ENCODE data around the gene INTS11.

The INTS11 gene

DNA sequence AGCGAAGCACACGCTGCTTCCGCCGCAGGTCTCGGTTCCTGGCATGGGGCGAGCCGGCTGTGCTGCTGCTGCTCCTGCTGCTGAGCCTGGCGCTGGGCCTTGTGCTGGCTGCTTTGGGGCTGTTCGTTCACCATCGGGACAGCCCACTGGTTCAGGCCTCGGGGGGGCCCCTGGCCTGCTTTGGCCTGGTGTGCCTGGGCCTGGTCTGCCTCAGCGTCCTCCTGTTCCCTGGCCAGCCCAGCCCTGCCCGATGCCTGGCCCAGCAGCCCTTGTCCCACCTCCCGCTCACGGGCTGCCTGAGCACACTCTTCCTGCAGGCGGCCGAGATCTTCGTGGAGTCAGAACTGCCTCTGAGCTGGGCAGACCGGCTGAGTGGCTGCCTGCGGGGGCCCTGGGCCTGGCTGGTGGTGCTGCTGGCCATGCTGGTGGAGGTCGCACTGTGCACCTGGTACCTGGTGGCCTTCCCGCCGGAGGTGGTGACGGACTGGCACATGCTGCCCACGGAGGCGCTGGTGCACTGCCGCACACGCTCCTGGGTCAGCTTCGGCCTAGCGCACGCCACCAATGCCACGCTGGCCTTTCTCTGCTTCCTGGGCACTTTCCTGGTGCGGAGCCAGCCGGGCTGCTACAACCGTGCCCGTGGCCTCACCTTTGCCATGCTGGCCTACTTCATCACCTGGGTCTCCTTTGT lies 9.2 kb upstream of the INTS11 start:
- peaks cover 63% of the 10 kb centered on the region for H4K20me1 ChIP-seq (ENCODE audit: insufficient read depth, low read length)
- H3K4me2 ChIP-seq (ENCODE audit: insufficient read depth, low read length) = no peak overlapping the region

DNA sequence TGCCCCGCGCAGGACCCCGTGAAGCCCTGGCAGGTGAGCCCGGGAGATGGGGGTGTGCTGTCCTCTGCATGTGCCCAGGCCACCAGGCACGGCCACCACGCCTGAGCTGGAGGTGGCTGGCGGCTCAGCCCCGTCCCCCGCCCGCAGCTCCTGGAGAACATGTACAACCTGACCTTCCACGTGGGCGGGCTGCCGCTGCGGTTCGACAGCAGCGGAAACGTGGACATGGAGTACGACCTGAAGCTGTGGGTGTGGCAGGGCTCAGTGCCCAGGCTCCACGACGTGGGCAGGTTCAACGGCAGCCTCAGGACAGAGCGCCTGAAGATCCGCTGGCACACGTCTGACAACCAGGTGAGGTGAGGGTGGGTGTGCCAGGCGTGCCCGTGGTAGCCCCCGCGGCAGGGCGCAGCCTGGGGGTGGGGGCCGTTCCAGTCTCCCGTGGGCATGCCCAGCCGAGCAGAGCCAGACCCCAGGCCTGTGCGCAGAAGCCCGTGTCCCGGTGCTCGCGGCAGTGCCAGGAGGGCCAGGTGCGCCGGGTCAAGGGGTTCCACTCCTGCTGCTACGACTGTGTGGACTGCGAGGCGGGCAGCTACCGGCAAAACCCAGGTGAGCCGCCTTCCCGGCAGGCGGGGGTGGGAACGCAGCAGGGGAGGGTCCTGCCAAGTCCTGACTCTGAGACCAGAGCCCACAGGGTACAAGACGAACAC lies 8.5 kb upstream of the INTS11 start:
- no peaks in the 10 kb centered on the region for H3K9me3 ChIP-seq (ENCODE audit: insufficient read depth, low read length, severe bottlenecking)
- no peaks in the 10 kb centered on the region for H3K27me3 ChIP-seq (ENCODE audit: insufficient read depth, low read length, poor library complexity)
- no peak overlapping the region for H3K27ac ChIP-seq (ENCODE audit: low read length)
- H3K9ac ChIP-seq (ENCODE audit: low read depth, low read length) = no peak overlapping the region
- ATAC-seq (ENCODE audit: insufficient read depth, low read depth) (no peak), DNase-seq (no peak)
- H4K20me1 ChIP-seq (ENCODE audit: insufficient read depth, low read length) = peaks cover 64% of the 10 kb centered on the region
- H3K4me1 ChIP-seq (ENCODE audit: insufficient read depth, low read length) = no peaks in the 10 kb centered on the region
- H2AFZ ChIP-seq (ENCODE audit: low read depth, low read length) = no peak overlapping the region
- no peak overlapping the region for H3K4me2 ChIP-seq (ENCODE audit: insufficient read depth, low read length)
- TF ChIP-seq, protein P1, sequence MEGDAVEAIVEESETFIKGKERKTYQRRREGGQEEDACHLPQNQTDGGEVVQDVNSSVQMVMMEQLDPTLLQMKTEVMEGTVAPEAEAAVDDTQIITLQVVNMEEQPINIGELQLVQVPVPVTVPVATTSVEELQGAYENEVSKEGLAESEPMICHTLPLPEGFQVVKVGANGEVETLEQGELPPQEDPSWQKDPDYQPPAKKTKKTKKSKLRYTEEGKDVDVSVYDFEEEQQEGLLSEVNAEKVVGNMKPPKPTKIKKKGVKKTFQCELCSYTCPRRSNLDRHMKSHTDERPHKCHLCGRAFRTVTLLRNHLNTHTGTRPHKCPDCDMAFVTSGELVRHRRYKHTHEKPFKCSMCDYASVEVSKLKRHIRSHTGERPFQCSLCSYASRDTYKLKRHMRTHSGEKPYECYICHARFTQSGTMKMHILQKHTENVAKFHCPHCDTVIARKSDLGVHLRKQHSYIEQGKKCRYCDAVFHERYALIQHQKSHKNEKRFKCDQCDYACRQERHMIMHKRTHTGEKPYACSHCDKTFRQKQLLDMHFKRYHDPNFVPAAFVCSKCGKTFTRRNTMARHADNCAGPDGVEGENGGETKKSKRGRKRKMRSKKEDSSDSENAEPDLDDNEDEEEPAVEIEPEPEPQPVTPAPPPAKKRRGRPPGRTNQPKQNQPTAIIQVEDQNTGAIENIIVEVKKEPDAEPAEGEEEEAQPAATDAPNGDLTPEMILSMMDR (IDR thresholded peaks at IDR 0.05; ENCODE audit: borderline replicate concordance, extremely low read depth, low read length, poor library complexity, severe bottlenecking) = no peak
- TF ChIP-seq EZH2 (IDR thresholded peaks at IDR 0.05; ENCODE audit: borderline replicate concordance, low read depth, low read length, severe bottlenecking) = no peak
- no peak overlapping the region for H3K4me3 ChIP-seq (ENCODE audit: low read depth in 1 of 2, low read length in 2 of 2)
- peaks cover 13% of the 10 kb centered on the region; the same call in 1 of the 2 replicates for H3K36me3 ChIP-seq (ENCODE audit: insufficient read depth, low read length)
- H3K79me2 ChIP-seq (ENCODE audit: insufficient read depth, low read length) = no peaks in the 10 kb centered on the region

More for the DNA sequence above, 9.2 kb upstream of the INTS11 start:
- no peak for ATAC-seq (ENCODE audit: insufficient read depth, low read depth)
- Histone ChIP-seq H3K9ac (ENCODE audit: low read depth, low read length) (no peak overlapping the region), H3K4me1 (ENCODE audit: insufficient read depth, low read length) (no peaks in the 10 kb centered on the region), H3K36me3 (ENCODE audit: insufficient read depth, low read length) (peaks cover 12% of the 10 kb centered on the region), H3K9me3 (ENCODE audit: insufficient read depth, low read length, severe bottlenecking) (no peaks in the 10 kb centered on the region), H3K79me2 (ENCODE audit: insufficient read depth, low read length) (no peaks in the 10 kb centered on the region), H3K27me3 (ENCODE audit: insufficient read depth, low read length, poor library complexity) (no peaks in the 10 kb centered on the region), H2AFZ (ENCODE audit: low read depth, low read length) (no peak overlapping the region), H3K27ac (ENCODE audit: low read length) (no peak overlapping the region), H3K4me3 (ENCODE audit: low read depth in 1 of 2, low read length in 2 of 2) (no peak overlapping the region)
- TF ChIP-seq EZH2 (IDR thresholded peaks at IDR 0.05; ENCODE audit: borderline replicate concordance, low read depth, low read length, severe bottlenecking) = no peak
- TF ChIP-seq, protein P1 (IDR thresholded peaks at IDR 0.05; ENCODE audit: borderline replicate concordance, extremely low read depth, low read length, poor library complexity, severe bottlenecking) = no peak
- no peak for DNase-seq

DNA sequence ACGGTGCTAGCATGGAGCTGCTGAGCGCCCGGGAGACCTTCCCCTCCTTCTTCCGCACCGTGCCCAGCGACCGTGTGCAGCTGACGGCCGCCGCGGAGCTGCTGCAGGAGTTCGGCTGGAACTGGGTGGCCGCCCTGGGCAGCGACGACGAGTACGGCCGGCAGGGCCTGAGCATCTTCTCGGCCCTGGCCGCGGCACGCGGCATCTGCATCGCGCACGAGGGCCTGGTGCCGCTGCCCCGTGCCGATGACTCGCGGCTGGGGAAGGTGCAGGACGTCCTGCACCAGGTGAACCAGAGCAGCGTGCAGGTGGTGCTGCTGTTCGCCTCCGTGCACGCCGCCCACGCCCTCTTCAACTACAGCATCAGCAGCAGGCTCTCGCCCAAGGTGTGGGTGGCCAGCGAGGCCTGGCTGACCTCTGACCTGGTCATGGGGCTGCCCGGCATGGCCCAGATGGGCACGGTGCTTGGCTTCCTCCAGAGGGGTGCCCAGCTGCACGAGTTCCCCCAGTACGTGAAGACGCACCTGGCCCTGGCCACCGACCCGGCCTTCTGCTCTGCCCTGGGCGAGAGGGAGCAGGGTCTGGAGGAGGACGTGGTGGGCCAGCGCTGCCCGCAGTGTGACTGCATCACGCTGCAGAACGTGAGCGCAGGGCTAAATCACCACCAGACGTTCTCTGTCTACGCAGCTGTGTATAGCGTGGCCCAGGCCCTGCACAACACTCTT lies 7.7 kb upstream of the INTS11 start:
- H3K9ac ChIP-seq (ENCODE audit: low read depth, low read length) = no peak overlapping the region
- H3K4me2 ChIP-seq (ENCODE audit: insufficient read depth, low read length) = no peak overlapping the region
- no peak overlapping the region for H2AFZ ChIP-seq (ENCODE audit: low read depth, low read length)
- TF ChIP-seq, protein P1 (IDR thresholded peaks at IDR 0.05; ENCODE audit: borderline replicate concordance, extremely low read depth, low read length, poor library complexity, severe bottlenecking) = no peak
- TF ChIP-seq EZH2 (IDR thresholded peaks at IDR 0.05; ENCODE audit: borderline replicate concordance, low read depth, low read length, severe bottlenecking) = no peak
- H3K9me3 ChIP-seq (ENCODE audit: insufficient read depth, low read length, severe bottlenecking) = no peaks in the 10 kb centered on the region
- ATAC-seq (ENCODE audit: insufficient read depth, low read depth) = no peak
- DNase-seq = no peak
- H3K4me1 ChIP-seq (ENCODE audit: insufficient read depth, low read length) = no peaks in the 10 kb centered on the region
- peaks cover 62% of the 10 kb centered on the region for H4K20me1 ChIP-seq (ENCODE audit: insufficient read depth, low read length)
- peaks cover 16% of the 10 kb centered on the region for H3K36me3 ChIP-seq (ENCODE audit: insufficient read depth, low read length)
- H3K79me2 ChIP-seq (ENCODE audit: insufficient read depth, low read length) = no peaks in the 10 kb centered on the region
- H3K27me3 ChIP-seq (ENCODE audit: insufficient read depth, low read length, poor library complexity) = no peaks in the 10 kb centered on the region
- no peak overlapping the region for H3K4me3 ChIP-seq (ENCODE audit: low read depth in 1 of 2, low read length in 2 of 2)
- no peak overlapping the region for H3K27ac ChIP-seq (ENCODE audit: low read length)
